GM12891 (cell line): Measurements from ENCODE around the gene ATP1B2.

Experiments
- POLR2A ChIP-seq: IDR thresholded peaks from 2 replicates; pipeline ENCODE4 v1.6.1; 2011; ENCODE audit warnings: low read depth, low read length, control low read depth
- POLR2AphosphoS5 ChIP-seq: IDR thresholded peaks from 2 replicates; pipeline ENCODE4 v1.6.1; 2011; ENCODE audit warnings: low read depth, low read length, control low read depth
- TAF1 ChIP-seq: IDR thresholded peaks from 2 replicates; pipeline ENCODE4 v1.6.1; 2011; ENCODE audit warnings: low read depth, low read length, control low read depth

DNA sequence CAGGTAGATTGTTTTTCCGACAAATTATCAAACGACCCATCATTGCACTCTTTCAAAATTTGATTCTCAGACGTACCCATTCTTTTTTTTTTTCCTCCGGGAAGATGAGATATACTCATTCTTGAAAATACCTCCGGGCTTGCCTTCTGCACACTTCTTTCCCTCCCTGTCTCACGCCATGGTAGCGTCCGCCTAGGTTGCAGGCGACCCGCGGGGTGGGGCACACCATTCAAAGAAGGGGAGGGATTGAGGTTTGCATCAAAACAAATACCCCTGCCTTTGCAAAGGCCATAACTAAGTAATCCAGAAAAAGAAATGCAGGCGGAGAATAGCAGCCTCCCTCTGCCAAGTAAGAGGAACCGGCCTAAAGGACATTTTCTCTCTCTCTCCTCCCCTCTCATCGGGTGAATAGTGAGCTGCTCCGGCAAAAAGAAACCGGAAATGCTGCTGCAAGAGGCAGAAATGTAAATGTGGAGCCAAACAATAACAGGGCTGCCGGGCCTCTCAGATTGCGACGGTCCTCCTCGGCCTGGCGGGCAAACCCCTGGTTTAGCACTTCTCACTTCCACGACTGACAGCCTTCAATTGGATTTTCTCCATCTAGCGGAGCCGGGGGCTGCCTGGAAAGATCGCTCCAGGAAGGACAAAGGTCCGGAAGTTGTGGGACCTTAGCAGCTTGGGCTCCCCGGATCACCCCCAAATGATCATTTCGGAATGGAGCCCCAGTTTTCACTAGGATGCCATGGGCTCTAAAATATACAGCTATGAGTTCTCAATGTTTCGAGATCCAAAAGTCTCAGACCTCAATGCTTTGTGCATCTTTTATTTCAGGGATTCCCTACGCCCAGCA is 35.7 kb downstream of the ATP1B2 start:
- peak; percentile 98 for TF ChIP-seq POLR2AphosphoS5
- peak; percentile 98 for TF ChIP-seq POLR2A
- peak; percentile 89 for TF ChIP-seq TAF1
